NCI-H82 treated with DMSO at 0.1 percent for 48 hours (cell line): Measurements from ENCODE around the gene C11orf21.
"Not testable (repeated sequence)": the region's sequence is repeated elsewhere in the genome, so short reads cannot be mapped to it uniquely, and the experiment has no call there.

Experiments
- DNase-seq: peaks from one replicate; lab custom pipeline; 2025; ENCODE audit not compliant: unreplicated experiment; lab: John Stamatoyannopoulos, UW

C11orf21 gene

DNA sequence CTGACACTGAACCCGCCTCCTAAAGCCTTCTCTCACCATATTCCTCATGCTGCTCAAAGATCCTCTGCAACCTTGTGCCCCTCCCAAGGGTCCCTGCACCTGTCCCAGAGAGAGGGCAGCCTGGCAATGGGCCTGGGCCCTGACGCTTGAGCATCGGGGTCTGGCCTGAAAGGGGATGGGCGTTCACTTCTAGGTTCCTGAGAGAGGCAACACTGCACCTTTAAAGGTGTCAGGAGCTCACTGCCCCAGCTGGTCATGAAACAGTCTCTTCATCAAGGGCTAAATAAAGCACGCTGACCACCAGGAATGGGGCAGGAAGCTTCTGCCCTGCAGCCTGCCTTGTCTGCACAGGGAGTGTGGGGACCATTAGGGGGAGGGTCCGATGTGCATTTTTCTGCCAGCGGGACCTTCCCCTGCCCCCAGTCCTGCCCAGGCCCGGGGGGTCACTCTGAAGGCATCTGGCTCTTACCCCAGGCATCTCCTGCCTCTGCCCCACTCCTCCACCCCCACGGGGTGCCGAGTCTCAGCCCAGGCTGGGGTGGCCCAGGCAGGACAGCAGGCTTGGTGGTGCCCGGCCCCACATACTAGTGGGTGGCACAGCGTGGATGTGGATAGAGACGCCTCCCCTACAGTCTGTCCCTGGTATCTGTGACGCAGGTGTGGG is 3.5 kb downstream of the C11orf21 start:
- no peak for DNase-seq

DNA sequence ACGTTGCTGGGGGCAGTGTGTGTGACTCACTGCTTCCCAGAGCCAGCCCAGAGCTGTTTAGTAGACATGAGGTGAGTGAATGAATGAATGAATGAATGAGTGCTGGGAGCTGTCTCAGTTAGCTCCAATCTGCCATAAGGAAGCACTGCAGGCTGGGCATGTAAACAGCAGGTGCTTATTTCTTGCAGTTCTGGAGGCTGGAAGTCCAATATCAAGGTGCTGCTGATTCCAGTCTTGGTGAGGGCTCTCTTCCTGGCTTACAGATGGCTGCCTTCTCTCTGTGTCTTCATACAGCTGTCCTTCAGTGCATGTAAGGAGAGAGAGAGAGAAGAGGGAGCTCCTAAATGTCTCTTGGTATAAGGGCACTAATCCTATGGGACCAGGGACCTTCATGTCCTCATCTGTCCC is 4.1 kb downstream of the C11orf21 start:
- no peak for DNase-seq

- DNase-seq, result no peak
Measured at GRCh38 chr11:2296913-2297622, 4.7 kb downstream of the C11orf21 start.

GRCh38 chr11:2295971-2296912 is 5.5 kb downstream of the C11orf21 start:
- DNase-seq, result no peak

GRCh38 chr11:2294926-2295290 is 6.8 kb downstream of the C11orf21 start:
- no peak for DNase-seq

DNA sequence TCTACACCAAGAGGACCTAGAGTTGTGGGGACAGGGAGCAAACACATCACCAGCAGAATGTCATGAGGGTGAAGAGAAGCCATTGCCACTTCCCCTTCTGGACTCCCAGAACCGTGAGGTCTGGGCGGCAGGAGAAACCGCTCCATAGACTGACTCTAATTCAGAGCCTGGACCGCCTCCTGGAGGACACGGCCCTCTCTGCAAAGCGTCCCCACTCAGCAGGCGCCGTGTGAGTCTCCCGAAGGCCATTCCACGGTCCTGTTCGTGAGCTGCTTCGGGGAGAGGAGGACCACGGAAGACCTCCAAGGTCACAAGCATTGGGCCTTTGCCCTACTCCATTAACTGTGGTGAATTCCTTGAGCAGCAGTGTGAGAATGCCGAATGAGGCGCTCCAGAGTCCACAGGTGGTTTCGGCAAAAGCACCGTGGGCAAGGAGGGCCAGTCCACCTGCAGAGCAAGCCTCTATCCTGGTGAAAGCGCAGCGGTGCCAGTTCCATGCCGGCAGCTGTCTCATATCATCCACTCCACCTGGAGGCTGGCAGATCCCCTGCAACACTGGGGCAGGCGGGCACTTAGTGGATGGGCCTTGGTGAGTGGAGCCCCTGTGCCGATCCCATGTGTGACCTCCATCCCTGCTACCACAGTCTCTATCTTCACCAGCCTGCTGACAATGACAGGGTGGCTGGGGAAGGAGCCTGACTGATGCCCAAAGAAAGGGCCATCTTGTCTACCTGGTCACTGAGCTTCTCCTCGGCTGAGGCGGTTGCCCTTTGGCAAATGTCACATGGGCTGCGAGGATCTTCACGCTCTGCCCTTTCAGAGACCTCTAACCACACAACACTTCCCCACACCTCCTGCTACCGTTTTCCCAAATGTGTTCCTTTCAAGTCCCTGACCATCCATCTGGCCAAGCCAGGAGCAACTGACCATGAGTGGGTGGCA is 7.5 kb downstream of the C11orf21 start:
- no peak for DNase-seq

GRCh38 chr11:2293531-2293971 is 8.2 kb downstream of the C11orf21 start:
- no peak for DNase-seq

DNA sequence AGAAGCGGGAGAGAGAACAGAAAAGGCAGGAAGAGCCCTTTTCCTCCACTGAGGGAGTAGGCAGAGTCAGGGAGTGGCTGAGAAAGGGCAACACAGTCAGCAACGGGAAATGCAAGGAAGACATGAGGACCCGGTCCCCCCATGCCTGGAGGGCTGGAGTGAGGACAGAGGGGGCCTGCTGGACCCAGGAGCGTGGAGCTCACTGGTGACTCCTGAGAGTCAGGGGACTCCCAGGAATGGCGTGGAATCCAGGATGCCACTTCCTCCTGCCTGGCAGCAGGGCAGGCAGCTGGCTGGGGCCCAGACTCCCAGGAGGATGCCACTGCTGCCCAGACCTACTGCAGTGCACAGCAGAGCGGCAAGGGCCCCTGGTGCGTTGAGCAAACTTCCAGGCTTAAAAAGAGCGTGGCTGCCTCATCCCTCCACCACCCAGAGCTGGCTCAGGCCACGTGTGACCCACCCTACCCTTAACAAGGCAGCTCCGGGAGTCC is 11.3 kb downstream of the C11orf21 start:
- no peak for DNase-seq

- no peak for DNase-seq
Measured at GRCh38 chr11:2289859-2290258, 11.9 kb downstream of the C11orf21 start.

GRCh38 chr11:2289350-2289749 is 12.4 kb downstream of the C11orf21 start:
- no peak for DNase-seq

- DNase-seq, result no peak
Measured at GRCh38 chr11:2287091-2287490, 14.6 kb downstream of the C11orf21 start.

DNA sequence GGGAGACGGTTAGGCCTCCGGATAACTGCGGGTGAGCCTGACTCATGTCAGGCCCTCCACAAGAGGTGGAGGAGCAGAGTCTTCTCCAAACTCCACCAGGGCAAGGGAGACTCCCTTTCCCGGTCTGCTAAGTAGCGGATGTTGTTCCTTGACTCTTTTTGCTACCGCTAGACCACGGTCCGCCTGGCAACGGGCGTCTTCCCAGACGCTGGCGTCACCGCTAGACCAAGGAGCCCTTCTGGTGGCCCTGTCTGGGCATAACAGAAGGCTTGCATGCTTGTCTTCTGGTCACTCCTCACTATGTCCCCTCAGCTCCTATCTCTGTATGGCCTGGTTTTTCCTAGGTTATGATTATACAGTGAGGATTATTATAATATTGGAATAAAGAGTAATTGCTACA is 15.4 kb downstream of the C11orf21 start:
- DNase-seq, result not testable (repeated sequence)

GRCh38 chr11:2280208-2280607 is 21.5 kb downstream of the C11orf21 start:
- DNase-seq, result no peak

DNA sequence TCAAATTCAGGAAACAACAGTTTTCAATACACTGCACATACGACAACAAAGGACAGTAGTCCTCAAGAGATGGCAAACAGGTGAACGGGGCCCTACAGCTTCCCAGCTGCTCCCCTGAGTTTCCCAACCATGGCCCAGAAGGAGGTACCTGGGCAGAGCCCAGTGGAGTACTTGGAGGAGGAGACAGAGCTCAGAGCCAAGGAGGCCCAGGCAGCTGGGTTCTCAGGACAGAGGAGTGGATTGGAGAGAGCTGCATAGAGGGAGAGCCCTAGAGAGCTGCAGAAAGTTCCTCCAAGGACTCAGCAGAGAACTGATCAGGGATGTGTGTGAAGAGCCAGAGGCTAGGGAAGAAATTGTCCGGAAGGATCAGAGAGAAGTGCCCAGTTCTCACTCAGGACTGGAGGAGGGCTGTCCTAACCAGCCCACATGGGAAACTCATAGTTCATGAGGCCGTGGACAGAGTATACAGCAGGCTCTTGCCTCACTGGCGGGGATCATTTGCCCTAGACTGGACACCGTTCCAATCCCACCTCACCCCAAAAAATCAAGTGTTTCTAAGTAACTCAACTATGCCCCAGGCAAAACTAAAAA is 23.7 kb downstream of the C11orf21 start:
- no peak for DNase-seq

GRCh38 chr11:2277008-2277346 is 24.7 kb downstream of the C11orf21 start:
- DNase-seq, result no peak

- DNase-seq, result no peak
Measured at GRCh38 chr11:2276280-2277007, 25.3 kb downstream of the C11orf21 start.

- no peak for DNase-seq
Measured at GRCh38 chr11:2275334-2276279, 26.1 kb downstream of the C11orf21 start.

DNA sequence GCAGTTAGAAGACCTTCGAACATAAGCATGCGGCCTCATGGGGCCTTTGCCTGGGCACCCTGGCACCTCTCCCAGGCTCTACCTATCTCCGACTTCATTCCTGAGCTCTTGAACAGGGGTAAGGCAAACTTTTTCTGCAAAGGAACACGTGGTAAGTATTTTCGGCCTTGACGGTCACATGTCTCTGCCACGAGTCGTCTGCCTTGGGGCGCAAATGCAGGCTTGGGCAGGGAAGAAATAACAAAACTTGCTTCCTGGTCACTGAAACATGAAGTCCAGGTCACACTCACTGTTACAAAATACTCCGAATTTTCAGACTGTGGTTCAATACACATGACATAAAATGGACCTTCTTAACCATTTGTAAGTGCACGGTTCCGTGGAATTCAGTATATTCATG is 27.9 kb downstream of the C11orf21 start:
- no peak for DNase-seq
